HG02840 (cell line): ENCODE measurements around the gene GAL3ST2.
"Not testable (repeated sequence)": the region's sequence is repeated elsewhere in the genome, so short reads cannot be mapped to it uniquely, and the experiment has no call there.

Experiments used
- ATAC-seq: cut with Tn5 transposase; IDR thresholded peaks from one replicate; pipeline ENCODE4 v1.9.1; 2021; ENCODE audit warnings: mild to moderate bottlenecking, moderate library complexity, moderate number of reproducible peaks; ENCODE audit not compliant: unreplicated experiment, low FRiP score

Gene GAL3ST2

GRCh38 chr2:241817126-241817820, 40.7 kb downstream of the GAL3ST2 start:
- no peak for ATAC-seq

- not testable (repeated sequence) for ATAC-seq
Measured at GRCh38 chr2:241817821-241818215, 41.2 kb downstream of the GAL3ST2 start.

GRCh38 chr2:241818229-241818942, 41.8 kb downstream of the GAL3ST2 start:
- no peak for ATAC-seq

- ATAC-seq = no peak
Measured at GRCh38 chr2:241818943-241819270, 42.3 kb downstream of the GAL3ST2 start.

GRCh38 chr2:241819947-241820624, 43.5 kb downstream of the GAL3ST2 start:
- not testable (repeated sequence) for ATAC-seq

GRCh38 chr2:241820625-241821384, 44.2 kb downstream of the GAL3ST2 start:
- no peak for ATAC-seq

GRCh38 chr2:241821460-241822263, 45.0 kb downstream of the GAL3ST2 start:
- ATAC-seq = no peak

- no peak for ATAC-seq
Measured at GRCh38 chr2:241822264-241822623, 45.6 kb downstream of the GAL3ST2 start.

GRCh38 chr2:241823531-241824437, 47.2 kb downstream of the GAL3ST2 start:
- not testable (repeated sequence) for ATAC-seq

- no peak for ATAC-seq
Measured at GRCh38 chr2:241827394-241827793, 50.8 kb downstream of the GAL3ST2 start.

- ATAC-seq = no peak
Measured at GRCh38 chr2:241833101-241833663, 56.6 kb downstream of the GAL3ST2 start.

GRCh38 chr2:241833756-241834526, 57.3 kb downstream of the GAL3ST2 start:
- ATAC-seq = not testable (repeated sequence)

GRCh38 chr2:241834527-241835210, 58.0 kb downstream of the GAL3ST2 start:
- ATAC-seq = no peak

- no peak for ATAC-seq
Measured at GRCh38 chr2:241835611-241836010, 59.0 kb downstream of the GAL3ST2 start.

GRCh38 chr2:241836292-241836691, 59.7 kb downstream of the GAL3ST2 start:
- no peak for ATAC-seq

- no peak for ATAC-seq
Measured at GRCh38 chr2:241837197-241837965, 60.8 kb downstream of the GAL3ST2 start.
